ENCODE measurements around the gene RDH5.

The RDH5 gene

GRCh38 chr12:55720071-55720564, at the start of gene RDH5:
RDH5 (plus strand) TSS chr12:55720393; CDS start chr12:55721185, 792 bp downstream.
- DNase-seq = no peak

GRCh38 chr12:55671746-55672145, 48.4 kb upstream of the RDH5 start:
- DNase-seq = no peak

- no peak for DNase-seq
These were observed 46.6 kb upstream of the RDH5 start for GRCh38 chr12:55673638-55674037.

GRCh38 chr12:55675666-55676065, 44.5 kb upstream of the RDH5 start:
- no peak for DNase-seq

GRCh38 chr12:55676707-55677106, 43.5 kb upstream of the RDH5 start:
- no peak for DNase-seq

GRCh38 chr12:55679691-55680090, 40.5 kb upstream of the RDH5 start:
- no peak for DNase-seq

GRCh38 chr12:55681142-55682077, 38.8 kb upstream of the RDH5 start:
- no peak for DNase-seq

- no peak for DNase-seq
These were observed 38.0 kb upstream of the RDH5 start for GRCh38 chr12:55682087-55682796.

GRCh38 chr12:55683676-55684075, 36.5 kb upstream of the RDH5 start:
- no peak for DNase-seq

- DNase-seq = no peak
These were observed 35.3 kb upstream of the RDH5 start for GRCh38 chr12:55684761-55685370.

GRCh38 chr12:55685671-55686070, 34.5 kb upstream of the RDH5 start:
- DNase-seq = no peak

GRCh38 chr12:55686366-55687010, 33.7 kb upstream of the RDH5 start:
- DNase-seq = no peak

- no peak for DNase-seq
These were observed 32.4 kb upstream of the RDH5 start for GRCh38 chr12:55687746-55688145.

GRCh38 chr12:55688716-55689655, 31.2 kb upstream of the RDH5 start:
- DNase-seq = no peak

- DNase-seq = no peak
These were observed 27.4 kb upstream of the RDH5 start for GRCh38 chr12:55692631-55693322.

GRCh38 chr12:55693323-55694187, 26.6 kb upstream of the RDH5 start:
- DNase-seq = no peak

- DNase-seq = no peak
These were observed 26.0 kb upstream of the RDH5 start for GRCh38 chr12:55694188-55694515.

- DNase-seq = no peak
These were observed 25.5 kb upstream of the RDH5 start for GRCh38 chr12:55694651-55695050.

- no peak for DNase-seq
These were observed 24.8 kb upstream of the RDH5 start for GRCh38 chr12:55695349-55695748.

GRCh38 chr12:55696141-55696540, 24.1 kb upstream of the RDH5 start:
- no peak for DNase-seq

Data from NCI-H2081 treated with DMSO at 0.1 percent for 48 hours (cell line).